HCT116 (cell line): ENCODE measurements around the gene AKAP13. TPM values are rescaled to one million over a fixed set of nuclear protein-coding genes. Genes with fewer than 3 reads are reported as not detected.
"Not testable (repeated sequence)": the region's sequence is repeated elsewhere in the genome, so short reads cannot be mapped to it uniquely, and the experiment has no call there.

Source experiments
- ATAC-seq: fragments of 200-7000 bp; cut with Tn5 transposase; 2 replicates; pipeline ENCODE4 v1.9.1; 2020; ENCODE audit warnings: mild to moderate bottlenecking, moderate library complexity
- BruUV-seq: library from RNA; stranded (reverse); fragments of 400-500 nt; replicated peaks from 2 replicates; lab custom pipeline; 2021; lab: Mats Ljungman, UMichigan
- CTCF ChIA-PET: fragments of 300-600 bp; sonication (Branson Sonifier 250); formaldehyde crosslinking; loops from one replicate; lab custom pipeline; 2021; ENCODE audit warnings: antibody characterized with exemption; lab: Charles Lee
- POLR2A ChIA-PET: fragments of 300-600, 350-600 bp; sonication (Branson Sonifier 250); formaldehyde crosslinking; loops from one replicate; lab custom pipeline; 2021; ENCODE audit warnings: antibody characterized with exemption; lab: Charles Lee
- RAD21 ChIA-PET, 2 experiments: fragments of 300-600 bp; sonication (Branson Sonifier 250); formaldehyde crosslinking; loops; one replicate each; lab custom pipeline; 2023; ENCODE audit warnings: low total read pairs in 2 of 2; ENCODE audit not compliant: uncharacterized antibody in 2 of 2, unreplicated experiment in 2 of 2, low non-redundant PET in 1 of 2; lab: Charles Lee
- DNase-seq: peaks from one replicate; pipeline ENCODE4 v3.0.0-alpha.2; 2010; ENCODE audit warnings: low read depth, low spot score
- H2AFZ ChIP-seq: fragments of 200-600 bp; shearing (Covaris generic), sonication (generic); 2 replicates; pipeline ENCODE4 v1.6.1; 2017; ENCODE audit warnings: low read depth, mixed run types, mixed read lengths, antibody characterized with exemption, low read length; ENCODE audit not compliant: poor library complexity, severe bottlenecking
- H3K27ac ChIP-seq: 2 replicates; pipeline ENCODE4 v1.5.1; 2012; ENCODE audit warnings: low read depth, low read length
- H3K27me3 ChIP-seq: fragments of 200-600 bp; sonication (generic); 2 replicates; pipeline ENCODE4 v1.6.1; 2016; ENCODE audit warnings: mixed run types, low read length, mixed read lengths; ENCODE audit not compliant: insufficient read depth
- H3K36me3 ChIP-seq, 2 experiments: fragments of 200-500 bp in 1 of 2; fragments of 200-600 bp in 1 of 2; sonication (Bioruptor generic) in 1 of 2; sonication (generic) in 1 of 2; 2 replicates each; pipeline versions ENCODE4 v1.5.1 to v1.6.1; 2014 to 2016; ENCODE audit warnings: low read length in 2 of 2, inconsistent platforms in 1 of 2, mixed read lengths in 1 of 2, mixed run types in 1 of 2; ENCODE audit not compliant: insufficient read depth in 2 of 2, control insufficient read depth in 1 of 2
- H3K4me1 ChIP-seq, 2 experiments: fragments of 200-600 bp in 1 of 2; sonication (generic) in 1 of 2; 2 replicates each; pipeline versions ENCODE4 v1.5.1 to v1.6.1; 2012 to 2017; ENCODE audit warnings: low read length in 2 of 2, inconsistent platforms in 1 of 2, mild to moderate bottlenecking in 1 of 2, mixed read lengths in 1 of 2, mixed run types in 1 of 2, moderate library complexity in 1 of 2; ENCODE audit not compliant: insufficient read depth in 2 of 2, control insufficient read depth in 1 of 2
- H3K4me2 ChIP-seq: fragments of 200-600 bp; sonication (generic); 2 replicates; pipeline ENCODE4 v1.6.1; 2017; ENCODE audit warnings: mixed run types, low read length, mixed read lengths
- H3K4me3 ChIP-seq, 2 experiments: fragments of 200-600 bp in 1 of 2; sonication (generic) in 1 of 2; replicated peaks in 1 of 2; 2 replicates each; pipeline ENCODE4 v1.5.1; 2011 to 2016; ENCODE audit warnings: low read length in 2 of 2, control low read depth in 1 of 2, low read depth in 1 of 2, mild to moderate bottlenecking in 1 of 2, mixed read lengths in 1 of 2, mixed run types in 1 of 2
- H3K79me2 ChIP-seq: fragments of 200-600 bp; sonication (generic); 2 replicates; pipeline ENCODE4 v1.6.1; 2017; ENCODE audit warnings: mild to moderate bottlenecking, mixed run types, low read length, moderate library complexity, mixed read lengths; ENCODE audit not compliant: insufficient read depth
- H3K9ac ChIP-seq: fragments of 200-600 bp; sonication (generic); 2 replicates; pipeline ENCODE4 v1.6.1; 2016; ENCODE audit warnings: low read length, mixed read lengths
- H3K9me2 ChIP-seq: fragments of 200-600 bp; sonication (generic), shearing (Covaris generic); 2 replicates; pipeline ENCODE4 v1.6.1; 2017; ENCODE audit warnings: mixed run types, mild to moderate bottlenecking, moderate library complexity; ENCODE audit not compliant: insufficient read depth
- H3K9me3 ChIP-seq, 2 experiments: fragments of 200-500 bp in 1 of 2; fragments of 200-600 bp in 1 of 2; sonication (Bioruptor generic) in 1 of 2; sonication (generic) in 1 of 2; 2 replicates each; pipeline ENCODE4 v1.6.1; 2014 to 2017; ENCODE audit warnings: low read length in 2 of 2, mixed read lengths in 2 of 2, inconsistent platforms in 1 of 2, low read depth in 1 of 2, mild to moderate bottlenecking in 1 of 2, mixed run types in 1 of 2, moderate library complexity in 1 of 2; ENCODE audit not compliant: control insufficient read depth in 1 of 2, insufficient read depth in 1 of 2
- H4K20me1 ChIP-seq: fragments of 200-600 bp; sonication (generic), shearing (Covaris generic); 2 replicates; pipeline ENCODE4 v1.6.1; 2017; ENCODE audit warnings: mixed run types, mild to moderate bottlenecking, moderate library complexity; ENCODE audit not compliant: insufficient read depth
- CEBPB ChIP-seq: IDR thresholded peaks from 2 replicates; pipeline ENCODE4 v1.6.1; 2012; ENCODE audit warnings: low read depth
- ELF1 ChIP-seq: IDR thresholded peaks from 2 replicates; pipeline ENCODE4 v1.6.1; 2012; ENCODE audit warnings: low read depth, borderline replicate concordance
- FOSL1 ChIP-seq: IDR thresholded peaks from 2 replicates; pipeline ENCODE4 v1.6.1; 2012; ENCODE audit warnings: low read depth
- JUND ChIP-seq: IDR thresholded peaks from 2 replicates; pipeline ENCODE4 v1.6.1; 2012
- SP1 ChIP-seq: IDR thresholded peaks from 2 replicates; pipeline ENCODE4 v1.6.1; 2012; ENCODE audit warnings: low read depth
- SRF ChIP-seq: IDR thresholded peaks from 2 replicates; pipeline ENCODE4 v1.6.1; 2012; ENCODE audit warnings: low read depth
- intact Hi-C: fragments of 100-400 bp; cut with micrococcal nuclease; formaldehyde crosslinking; loops from 2 replicates; pipeline ENCODE4 v1.10.0; 2022
- total RNA-seq: library from RNA; stranded (reverse); gene quantifications from one replicate; pipeline ENCODE4 v1.2.1, GENCODE V29; 2021; ENCODE audit not compliant: unreplicated experiment
- TF ChIP-seq, protein P1 (sequence below): IDR thresholded peaks from 2 replicates; pipeline ENCODE4 v1.6.1; 2012

AKAP13 gene
- total RNA-seq, 1 experiment from 2014 or later, result 43.1 TPM

DNA sequence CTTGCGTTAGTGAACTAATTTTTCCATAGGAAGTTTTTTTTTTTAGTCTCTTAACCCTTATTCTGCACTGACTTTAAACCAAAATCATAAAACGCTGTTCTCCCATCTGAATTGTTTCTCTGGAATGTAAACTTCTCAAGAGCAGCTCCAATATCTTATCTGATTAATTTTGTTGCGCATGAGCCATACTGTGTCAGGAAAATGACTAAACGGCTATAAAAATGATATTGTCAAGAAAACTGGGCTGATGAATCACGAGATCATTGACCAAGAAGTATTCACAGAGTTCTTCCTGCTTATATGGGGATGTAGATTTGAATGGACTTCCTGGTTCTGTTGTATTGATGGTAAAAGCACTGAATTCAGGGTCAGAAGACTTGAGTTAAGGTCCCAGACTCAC is 37.0 kb upstream of the AKAP13 start:
- H4K20me1 ChIP-seq, H3K9me2 ChIP-seq, H3K79me2 ChIP-seq, H3K9me3 ChIP-seq, BruUV-seq, RAD21 ChIA-PET, H3K36me3 ChIP-seq, H3K27me3 ChIP-seq, CTCF ChIA-PET, POLR2A ChIA-PET, intact Hi-C loops: not testable (repeated sequence)
- peak; percentile 45 for ATAC-seq
- Histone ChIP-seq H3K9ac (peak overlapping the region; percentile 27; the same call in 1 of the 2 replicates), H3K4me3 (peak overlapping the region in 1 of 2 experiments; percentile 27; a peak in 1 of 4 replicates), H3K4me1 (peaks cover 17 to 33% of the 10 kb centered on the region in 2 experiments), H3K4me2 (peak overlapping the region; percentile 66), H3K27ac (peak overlapping the region; percentile 29; the same call in 1 of the 2 replicates), H2AFZ (peak overlapping the region; percentile 77)
- peak; percentile 65 for DNase-seq
- TF ChIP-seq SRF, result 0 out of 2 replicates have a peak, but pooled peaks have one; percentile 17
- peak; percentile 41 for TF ChIP-seq ELF1
- peak; percentile 70; the same call in 1 of the 2 replicates for TF ChIP-seq FOSL1
- peak; percentile 54; the same call in 1 of the 2 replicates for TF ChIP-seq JUND
- 0 out of 2 replicates have a peak, but pooled peaks have one; percentile 15 for TF ChIP-seq CEBPB
- TF ChIP-seq, protein P1, sequence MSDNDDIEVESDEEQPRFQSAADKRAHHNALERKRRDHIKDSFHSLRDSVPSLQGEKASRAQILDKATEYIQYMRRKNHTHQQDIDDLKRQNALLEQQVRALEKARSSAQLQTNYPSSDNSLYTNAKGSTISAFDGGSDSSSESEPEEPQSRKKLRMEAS, result peak; percentile 24; the same call in 1 of the 2 replicates
- peak; percentile 23; the same call in 1 of the 2 replicates for TF ChIP-seq SP1

DNA sequence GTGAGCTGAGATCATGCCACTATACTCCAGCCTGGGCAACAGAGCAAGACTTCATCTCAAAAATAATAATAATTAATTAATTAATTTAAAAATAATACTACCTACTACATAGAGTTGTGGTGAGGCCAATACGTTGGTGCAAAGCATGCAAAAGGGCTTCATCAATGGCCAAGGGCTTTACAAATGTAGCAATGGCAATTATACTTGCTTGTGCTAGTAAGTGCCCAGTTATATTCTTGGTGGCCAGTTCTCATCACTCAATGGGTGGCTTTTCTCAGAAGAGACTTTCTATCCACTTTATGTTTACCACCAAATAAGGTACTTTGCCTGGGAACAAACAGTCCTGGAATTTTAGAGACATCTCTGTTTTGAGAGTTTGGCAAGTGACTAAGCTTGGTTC is 36.2 kb upstream of the AKAP13 start:
- H2AFZ ChIP-seq, H3K27me3 ChIP-seq, H3K9me3 ChIP-seq, BruUV-seq, H3K4me3 ChIP-seq, H4K20me1 ChIP-seq, H3K9ac ChIP-seq, H3K79me2 ChIP-seq, DNase-seq, POLR2A ChIA-PET, intact Hi-C loops, RAD21 ChIA-PET, H3K9me2 ChIP-seq, H3K36me3 ChIP-seq, CTCF ChIA-PET: not testable (repeated sequence)
- Histone ChIP-seq H3K4me1 (peaks cover 17 to 33% of the 10 kb centered on the region in 2 experiments), H3K4me2 (peak overlapping the region; percentile 66), H3K27ac (peak overlapping the region; percentile 40; the same call in 1 of the 2 replicates)
- TF ChIP-seq FOSL1, result peak; percentile 22; the same call in 1 of the 2 replicates
- ATAC-seq, result peak; percentile 46
